H1 (cell line): ENCODE measurements around the gene PCNA. TPM values are rescaled to one million over a fixed set of nuclear protein-coding genes. Genes with fewer than 3 reads are reported as not detected.

ENCODE experiments used
- CTCF ChIA-PET: fragments of 300-600 bp; sonication (Branson Sonifier 250); formaldehyde crosslinking; loops from one replicate; lab custom pipeline; 2021; ENCODE audit not compliant: partially characterized antibody; lab: Charles Lee
- POLR2A ChIA-PET: fragments of 300-600 bp; sonication (Branson Sonifier 250); formaldehyde crosslinking; loops from one replicate; lab custom pipeline; 2021; ENCODE audit warnings: inconsistent platforms; ENCODE audit not compliant: partially characterized antibody; lab: Charles Lee
- DNase-seq, 2 experiments: peaks; one replicate each; pipeline versions ENCODE4 v3.0.0 to v3.0.0-alpha.2; 2010 to 2022; ENCODE audit warnings: low spot score in 2 of 2, low read depth in 1 of 2, mixed read lengths in 1 of 2
- FAIRE-seq: peaks from 2 replicates; lab custom pipeline; 2011; peaks lifted over from hg19 to GRCh38; lab: Jason Lieb, UNC
- H2AFZ ChIP-seq: 2 replicates; pipeline ENCODE4 v1.8.1; 2012; ENCODE audit warnings: low read length, inconsistent platforms
- H2AK5ac ChIP-seq: 2 replicates; pipeline ENCODE4 v1.6.1; 2013; ENCODE audit warnings: low read depth, low read length
- H2BK120ac ChIP-seq: replicated peaks from 2 replicates; pipeline ENCODE3; 2013; ENCODE audit warnings: low read depth, low read length, inconsistent platforms
- H2BK12ac ChIP-seq: 2 replicates; pipeline ENCODE4 v1.6.1; 2013; ENCODE audit warnings: low read depth, low read length
- H2BK15ac ChIP-seq: 2 replicates; pipeline ENCODE4 v1.6.1; 2013; ENCODE audit warnings: low read length
- H2BK20ac ChIP-seq: 2 replicates; pipeline ENCODE4 v1.6.1; 2013; ENCODE audit warnings: low read length
- H2BK5ac ChIP-seq: 2 replicates; pipeline ENCODE4 v1.6.1; 2013; ENCODE audit warnings: low read depth, low read length
- H3K14ac ChIP-seq: 2 replicates; pipeline ENCODE4 v1.6.1; 2013; ENCODE audit warnings: inconsistent platforms; ENCODE audit not compliant: insufficient read length
- H3K18ac ChIP-seq: 2 replicates; pipeline ENCODE4 v1.6.1; 2013; ENCODE audit warnings: low read length; ENCODE audit errors: extremely low read depth
- H3K23ac ChIP-seq: 2 replicates; pipeline ENCODE4 v1.6.1; 2013; ENCODE audit warnings: inconsistent platforms; ENCODE audit not compliant: insufficient read length
- H3K23me2 ChIP-seq: 2 replicates; pipeline ENCODE4 v1.6.1; 2013; ENCODE audit warnings: low read depth, low read length
- H3K27ac ChIP-seq: 2 replicates; pipeline ENCODE4 v1.6.1; 2011; ENCODE audit warnings: low read depth, low read length, inconsistent platforms
- H3K27me3 ChIP-seq, 4 experiments: replicated peaks in 1 of 4; 1 replicate in 1 of 4; 2 replicates in 3 of 4; pipeline versions ENCODE4 v1.6.1 to v1.8.1; 2011 to 2013; ENCODE audit warnings: low read length in 3 of 4, mild to moderate bottlenecking in 3 of 4, inconsistent platforms in 2 of 4, mixed read lengths in 2 of 4, moderate library complexity in 1 of 4; ENCODE audit not compliant: control insufficient read depth in 3 of 4, insufficient read depth in 3 of 4; ENCODE audit errors: extremely low read depth in 1 of 4
- H3K36me3 ChIP-seq, 4 experiments: 2 replicates each; pipeline versions ENCODE4 v1.6.1 to v1.8.1; 2011 to 2013; ENCODE audit warnings: mild to moderate bottlenecking in 4 of 4, low read length in 3 of 4, moderate library complexity in 2 of 4, control low read depth in 1 of 4, inconsistent platforms in 1 of 4; ENCODE audit not compliant: insufficient read depth in 4 of 4, control insufficient read depth in 2 of 4
- H3K4ac ChIP-seq: replicated peaks from 2 replicates; pipeline ENCODE3; 2013; ENCODE audit warnings: low read length, low read depth, mixed read lengths, inconsistent platforms; ENCODE audit not compliant: insufficient read length
- H3K4me1 ChIP-seq, 4 experiments: replicated peaks in 1 of 4; 1 replicate in 1 of 4; 2 replicates in 3 of 4; pipeline versions ENCODE4 v1.6.1 to v1.8.1; 2011 to 2013; ENCODE audit warnings: low read length in 3 of 4, inconsistent platforms in 2 of 4, mixed read lengths in 1 of 4; ENCODE audit not compliant: insufficient read depth in 4 of 4, control insufficient read depth in 3 of 4
- H3K4me2 ChIP-seq, 2 experiments: 2 replicates each; pipeline versions ENCODE4 v1.6.1 to v1.8.1; 2011 to 2013; ENCODE audit warnings: low read depth in 2 of 2, low read length in 2 of 2, control low read depth in 1 of 2, inconsistent platforms in 1 of 2, mild to moderate bottlenecking in 1 of 2; ENCODE audit not compliant: insufficient read depth in 1 of 2
- H3K4me3 ChIP-seq, 4 experiments: fragments of 200-600, 300-600 bp in 1 of 4; sonication (generic), shearing (Covaris generic), sonication (Bioruptor Twin) in 1 of 4; 2 replicates each; pipeline versions ENCODE4 v1.5.1 to v1.8.1; 2011 to 2016; ENCODE audit warnings: low read length in 4 of 4, low read depth in 3 of 4, control low read depth in 2 of 4, inconsistent platforms in 2 of 4, mild to moderate bottlenecking in 2 of 4, mixed read lengths in 1 of 4, moderate library complexity in 1 of 4; ENCODE audit not compliant: insufficient read depth in 2 of 4; ENCODE audit errors: extremely low read depth in 1 of 4
- H3K56ac ChIP-seq: replicated peaks from 2 replicates; pipeline ENCODE3; 2013; ENCODE audit warnings: low read depth, mild to moderate bottlenecking, mixed read lengths, low read length, inconsistent platforms; ENCODE audit not compliant: insufficient read length
- H3K79me1 ChIP-seq: 2 replicates; pipeline ENCODE4 v1.6.1; 2013; ENCODE audit warnings: low read depth, low read length, control low read depth
- H3K79me2 ChIP-seq, 2 experiments: 2 replicates each; pipeline versions ENCODE4 v1.6.1 to v1.8.1; 2012 to 2013; ENCODE audit warnings: low read length in 2 of 2, mild to moderate bottlenecking in 2 of 2, inconsistent platforms in 1 of 2; ENCODE audit not compliant: insufficient read depth in 2 of 2, control insufficient read depth in 1 of 2
- H3K9ac ChIP-seq, 4 experiments: replicated peaks in 1 of 4; 1 replicate in 1 of 4; 2 replicates in 3 of 4; pipeline versions ENCODE4 v1.6.1 to v1.8.1; 2011 to 2013; ENCODE audit warnings: low read depth in 3 of 4, low read length in 3 of 4, control low read depth in 2 of 4, mild to moderate bottlenecking in 2 of 4, moderate library complexity in 2 of 4, inconsistent platforms in 1 of 4; ENCODE audit errors: extremely low read depth in 1 of 4
- H3K9me3 ChIP-seq, 2 experiments: 2 replicates each; pipeline versions ENCODE4 v1.6.1 to v1.8.1; 2012 to 2013; ENCODE audit warnings: mild to moderate bottlenecking in 2 of 2, moderate library complexity in 2 of 2, control low read depth in 1 of 2, inconsistent platforms in 1 of 2, low read depth in 1 of 2, low read length in 1 of 2, mixed read lengths in 1 of 2; ENCODE audit not compliant: insufficient read depth in 2 of 2
- H4K20me1 ChIP-seq, 2 experiments: replicated peaks in 1 of 2; 2 replicates each; pipeline versions ENCODE3 to v1.8.1; 2011 to 2013; ENCODE audit warnings: inconsistent platforms in 2 of 2, low read length in 2 of 2, mild to moderate bottlenecking in 1 of 2; ENCODE audit not compliant: insufficient read depth in 2 of 2, control insufficient read depth in 1 of 2
- H4K5ac ChIP-seq: 2 replicates; pipeline ENCODE4 v1.6.1; 2013; ENCODE audit warnings: low read length, low read depth, mixed read lengths, inconsistent platforms; ENCODE audit not compliant: insufficient read length
- H4K8ac ChIP-seq: 2 replicates; pipeline ENCODE4 v1.8.0; 2013; ENCODE audit warnings: mild to moderate bottlenecking, moderate library complexity, low read length, inconsistent platforms; ENCODE audit not compliant: insufficient read depth; ENCODE audit errors: extremely low read depth
- H4K91ac ChIP-seq: replicated peaks from 2 replicates; pipeline ENCODE3; 2013; ENCODE audit warnings: low read length, mixed read lengths, inconsistent platforms; ENCODE audit not compliant: insufficient read length
- ASH2L ChIP-seq: fragments of 200-600, 300-600 bp; sonication (generic); IDR thresholded peaks from one replicate; pipeline ENCODE4 v1.7.1; 2017; ENCODE audit warnings: low read length
- BCL11A ChIP-seq, 2 experiments: IDR thresholded peaks; one replicate each; pipeline ENCODE4 v1.6.1; 2011; ENCODE audit warnings: low read depth in 2 of 2, low read length in 2 of 2, mild to moderate bottlenecking in 2 of 2
- CTBP2 ChIP-seq: IDR thresholded peaks from 2 replicates; pipeline ENCODE4 v1.7.0; 2011; ENCODE audit warnings: borderline replicate concordance, mild to moderate bottlenecking, moderate library complexity, mixed read lengths, low read length; ENCODE audit not compliant: insufficient read depth, insufficient read length
- EP300 ChIP-seq, 2 experiments: IDR thresholded peaks; 1 replicate in 1 of 2; 2 replicates in 1 of 2; pipeline ENCODE4 v1.6.1; 2011 to 2012; ENCODE audit warnings: low read depth in 2 of 2, low read length in 2 of 2, mild to moderate bottlenecking in 2 of 2, borderline replicate concordance in 1 of 2, inconsistent platforms in 1 of 2, moderate library complexity in 1 of 2
- EZH2 ChIP-seq: fragments of 200-600 bp; sonication (generic); IDR thresholded peaks from 2 replicates; pipeline ENCODE4 v1.7.1; 2012; ENCODE audit warnings: low read depth, mild to moderate bottlenecking, moderate library complexity, low read length, inconsistent platforms; ENCODE audit not compliant: severe bottlenecking
- JUND ChIP-seq: IDR thresholded peaks from 2 replicates; pipeline ENCODE4 v1.6.1; 2011; ENCODE audit warnings: mild to moderate bottlenecking, improper control_type of control experiment, low read length
- KDM1A ChIP-seq: fragments of 200-600, 300-600 bp; sonication (generic); IDR thresholded peaks from 2 replicates; pipeline ENCODE4 v1.7.1; 2016; ENCODE audit warnings: mild to moderate bottlenecking, low read length, borderline replicate concordance
- PHF8 ChIP-seq: fragments of 200-600 bp; sonication (generic); conservative IDR thresholded peaks from 2 replicates; pipeline ENCODE4 v1.7.1; 2012; ENCODE audit warnings: low read depth, mild to moderate bottlenecking, inconsistent platforms, low read length, moderate library complexity
- POU5F1 ChIP-seq: IDR thresholded peaks from 2 replicates; pipeline ENCODE4 v1.6.1; 2011; ENCODE audit warnings: low read depth, mild to moderate bottlenecking, low read length, moderate library complexity
- RFX5 ChIP-seq: IDR thresholded peaks from 2 replicates; pipeline ENCODE4 v1.6.1; 2011; ENCODE audit warnings: low read depth, low read length, improper control_type of control experiment, borderline replicate concordance
- SIRT6 ChIP-seq: IDR thresholded peaks from one replicate; pipeline ENCODE4 v1.7.1; 2012; ENCODE audit warnings: low read length, inconsistent platforms
- TBP ChIP-seq: IDR thresholded peaks from 2 replicates; pipeline ENCODE4 v1.6.1; 2011; ENCODE audit warnings: low read depth, low read length, improper control_type of control experiment
- WGBS, 2 experiments: shearing (Covaris generic) in 1 of 2; methylation state at CpG; one replicate each; pipeline versions ENCODE4 v1.1.6 to v1.1.7; 2013 to 2015; ENCODE audit warnings: low lambda C conversion rate in 2 of 2, mixed read lengths in 2 of 2, inconsistent platforms in 1 of 2, low coverage in 1 of 2, missing lambda C conversion rate in 1 of 2; ENCODE audit not compliant: insufficient replicate concordance in 2 of 2, insufficient coverage in 1 of 2, insufficient read length in 1 of 2; ENCODE audit errors: extremely low coverage in 1 of 2, missing lambda C conversion rate in 1 of 2; 5-methylcytosine and 5-hydroxymethylcytosine counted together
- polyA plus RNA-seq, 7 experiments: library from polyadenylated mRNA; depleted of rRNA in 3 of 7; stranded (reverse) in 5 of 7; unstranded in 2 of 7; fragments of >200 nt in 5 of 7; fragments of 200-250 nt in 2 of 7; gene quantifications; 1 replicate in 5 of 7; 2 replicates in 1 of 7; 4 replicates in 1 of 7; pipeline versions ENCODE4 v1.2.1 to v1.2.3, GENCODE V29; 2011 to 2013; ENCODE audit warnings: missing spikeins in 2 of 7, mixed read lengths in 2 of 7
- total RNA-seq: library from RNA; stranded (reverse); fragmentation: NEBNext Ultra II Directional; extraction: Animal tissue kit (Norgen Biotek cat#: 25700); gene quantifications from 2 replicates; pipeline ENCODE4 v1.2.1, GENCODE V29; 2021

The PCNA gene
- total and polyA plus RNA-seq, 2 of the 8 experiments (the other 6 are each of a cell fraction or from before 2014, with no cell fraction given) = 290 to 737 TPM

DNA sequence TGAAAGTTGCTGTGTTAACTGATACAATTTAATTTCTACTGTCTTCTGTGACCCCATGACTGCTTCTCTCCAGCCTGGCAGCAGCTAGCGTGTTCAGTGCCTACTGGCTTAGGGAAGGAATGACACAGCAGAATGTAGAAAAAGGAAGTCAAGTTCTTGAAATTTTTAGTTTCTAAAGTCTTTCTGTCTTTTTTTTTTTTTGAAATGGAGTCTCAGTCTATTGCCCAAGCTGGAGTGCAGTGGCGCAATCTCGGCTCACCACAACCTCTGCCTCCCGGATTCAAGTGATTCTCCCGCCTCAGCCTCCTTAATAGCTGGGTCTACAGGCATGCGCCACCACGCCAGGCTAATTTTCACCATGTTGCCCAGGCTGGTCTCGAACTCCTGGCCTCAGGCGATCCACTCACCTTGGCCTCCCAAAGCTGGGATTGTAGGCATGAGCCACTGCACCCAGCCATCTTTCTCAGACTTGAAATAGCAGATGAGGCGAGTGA is 39.3 kb downstream of the PCNA start:
- no peak overlapping the region for H3K4ac ChIP-seq
- H4K20me1 ChIP-seq = no peaks in the 10 kb centered on the region
- no peak overlapping the region for H2BK20ac ChIP-seq
- H3K23ac ChIP-seq = no peak overlapping the region
- no peak overlapping the region for H2BK12ac ChIP-seq
- ChIA-PET CTCF (interaction anchor here (0.9 to 2.9 kb wide), 4 partner anchors 12 to 340 kb away, joined by 3 to 17 read pairs (median 4); no protein-coding TSS in a partner anchor), POLR2A (interaction anchor here (2.6 kb wide), 1 partner anchor 9 kb away, joined by 9 read pairs; no protein-coding TSS in a partner anchor)
- DNase-seq (no peak), FAIRE-seq (no peak)
- no peak overlapping the region for H2BK15ac ChIP-seq
- H3K79me1 ChIP-seq = no peaks in the 10 kb centered on the region
- H3K23me2 ChIP-seq = no peaks in the 10 kb centered on the region
- H3K4me2 ChIP-seq = no peak overlapping the region
- H3K9ac ChIP-seq = no peak overlapping the region
- no peaks in the 10 kb centered on the region; a peak in 1 of 7 replicates for H3K4me1 ChIP-seq
- no peak overlapping the region for H2AFZ ChIP-seq
- H3K27ac ChIP-seq = no peak overlapping the region
- H3K36me3 ChIP-seq = no peaks in the 10 kb centered on the region
- H3K14ac ChIP-seq = no peak overlapping the region
- no peak overlapping the region for H4K8ac ChIP-seq
- H3K27me3 ChIP-seq = no peaks in the 10 kb centered on the region
- no peak overlapping the region for H4K91ac ChIP-seq
- no peak overlapping the region for H2BK5ac ChIP-seq
- H4K5ac ChIP-seq = no peak overlapping the region
- 94% methylated on average over 10 of the region's 10 CpGs; no CpG with 5 or more reads in 1 of the 2 experiments for WGBS, 2 experiments
- H2AK5ac ChIP-seq = no peak overlapping the region
- no peak overlapping the region for H2BK120ac ChIP-seq
- H3K9me3 ChIP-seq = no peaks in the 10 kb centered on the region
- H3K79me2 ChIP-seq = no peaks in the 10 kb centered on the region
- H3K56ac ChIP-seq = no peak overlapping the region
- no peak overlapping the region for H3K4me3 ChIP-seq
- H3K18ac ChIP-seq = no peak overlapping the region
- TF ChIP-seq PHF8 (no peak), BCL11A (IDR thresholded peaks at IDR 0.05; ENCODE audit: low read depth in 2 of 2, low read length in 2 of 2) (no peak), TBP (no peak), SIRT6 (no peak), ASH2L (no peak), JUND (no peak), CTBP2 (no peak), POU5F1 (no peak), EZH2 (no peak), EP300 (IDR thresholded peaks at IDR 0.05; ENCODE audit: borderline replicate concordance in 1 of 2, low read depth in 2 of 2, low read length in 2 of 2) (no peak), RFX5 (no peak), KDM1A (no peak)
